Bronchial epithelial cell (primary cell): ENCODE results near the gene KDM1B. TPM values are rescaled to one million over a fixed set of nuclear protein-coding genes. Genes with fewer than 3 reads are reported as not detected.

Source experiments
- DNase-seq: peaks from one replicate; pipeline ENCODE4 v3.0.0-alpha.2; 2010; ENCODE audit warnings: low read depth
- FAIRE-seq: peaks from 2 replicates; lab custom pipeline; 2011; peaks lifted over from hg19 to GRCh38; lab: Jason Lieb, UNC
- H3K27me3 ChIP-seq: 2 replicates; pipeline ENCODE4 v1.5.1; 2011; ENCODE audit warnings: low read length; ENCODE audit not compliant: control insufficient read depth, insufficient read depth
- H3K36me3 ChIP-seq: 2 replicates; pipeline ENCODE4 v1.5.1; 2011; ENCODE audit warnings: low read length; ENCODE audit not compliant: control insufficient read depth, insufficient read depth
- H3K4me3 ChIP-seq: 2 replicates; pipeline ENCODE4 v1.5.1; 2011; ENCODE audit warnings: mild to moderate bottlenecking, low read depth, low read length, control low read depth
- CTCF ChIP-seq: IDR thresholded peaks from 2 replicates; pipeline ENCODE4 v1.5.1; 2011; ENCODE audit warnings: mild to moderate bottlenecking, moderate library complexity, low read length, control low read depth, inconsistent platforms; ENCODE audit not compliant: insufficient read depth, severe bottlenecking
- total RNA-seq: library from RNA; depleted of rRNA; stranded (reverse); fragments of >200 nt; gene quantifications from 2 replicates; pipeline ENCODE4 v1.2.1, GENCODE V29; 2014

KDM1B gene
- total RNA-seq, 1 donor from 2014 or later = 21.1 TPM

DNA sequence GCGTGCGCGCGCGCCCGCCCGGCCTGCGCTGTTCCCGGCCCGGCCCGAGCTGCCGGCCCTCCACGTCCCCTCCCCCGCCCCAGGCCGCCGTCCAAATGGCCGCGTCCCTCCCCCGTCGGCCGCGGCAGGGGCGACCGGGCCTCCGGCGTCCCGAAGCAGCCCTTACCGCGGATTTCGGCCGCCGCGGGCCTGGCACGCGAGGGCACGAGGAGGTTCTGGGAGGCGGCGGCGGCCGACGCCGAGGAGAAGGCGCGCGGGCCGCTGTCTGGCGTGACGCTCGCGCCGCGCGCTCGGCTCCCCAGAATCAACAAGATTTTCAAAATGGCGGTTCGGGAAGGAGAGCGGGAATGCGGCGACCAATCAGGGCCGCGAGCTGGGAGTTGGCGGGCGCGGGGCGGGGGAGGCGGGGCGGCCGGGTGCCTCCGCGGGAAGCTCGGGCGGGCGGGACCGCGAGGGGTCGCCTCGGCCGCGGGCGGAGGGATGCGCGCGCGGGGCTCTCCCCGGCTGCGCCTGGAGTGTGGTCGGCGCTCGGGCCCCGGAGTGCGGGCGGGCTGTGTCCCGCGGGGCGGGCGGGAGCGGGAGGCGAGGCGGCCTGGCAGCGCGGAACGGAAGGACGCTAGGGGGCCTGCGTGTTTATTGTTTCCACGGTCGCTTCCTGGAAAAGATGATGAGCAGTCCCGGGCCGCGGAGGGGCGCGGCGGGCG is 109.1 kb downstream of the KDM1B start, which contains the start of gene DEK:
Gene DEK, minus strand, starts transcription at position 312 of the 704 bp plus-strand sequence. CDS start 543 bp downstream, outside the sequence.
- Histone ChIP-seq H3K27me3 (no peaks in the 10 kb centered on the region), H3K36me3 (no peaks in the 10 kb centered on the region), H3K4me3 (peak within 1 kb of the TSS; percentile 67)
- peak; percentile 66 for TF ChIP-seq CTCF
- DNase-seq (peak; percentile 52), FAIRE-seq (no peak)

GRCh38 chr6:18264923-18265377 is 109.7 kb downstream of the KDM1B start:
- Histone ChIP-seq H3K27me3 (no peaks in the 10 kb centered on the region), H3K4me3 (peak overlapping the region; percentile 67), H3K36me3 (no peaks in the 10 kb centered on the region)
- no peak for FAIRE-seq
- DNase-seq = no peak
- TF ChIP-seq CTCF = no peak

DNA sequence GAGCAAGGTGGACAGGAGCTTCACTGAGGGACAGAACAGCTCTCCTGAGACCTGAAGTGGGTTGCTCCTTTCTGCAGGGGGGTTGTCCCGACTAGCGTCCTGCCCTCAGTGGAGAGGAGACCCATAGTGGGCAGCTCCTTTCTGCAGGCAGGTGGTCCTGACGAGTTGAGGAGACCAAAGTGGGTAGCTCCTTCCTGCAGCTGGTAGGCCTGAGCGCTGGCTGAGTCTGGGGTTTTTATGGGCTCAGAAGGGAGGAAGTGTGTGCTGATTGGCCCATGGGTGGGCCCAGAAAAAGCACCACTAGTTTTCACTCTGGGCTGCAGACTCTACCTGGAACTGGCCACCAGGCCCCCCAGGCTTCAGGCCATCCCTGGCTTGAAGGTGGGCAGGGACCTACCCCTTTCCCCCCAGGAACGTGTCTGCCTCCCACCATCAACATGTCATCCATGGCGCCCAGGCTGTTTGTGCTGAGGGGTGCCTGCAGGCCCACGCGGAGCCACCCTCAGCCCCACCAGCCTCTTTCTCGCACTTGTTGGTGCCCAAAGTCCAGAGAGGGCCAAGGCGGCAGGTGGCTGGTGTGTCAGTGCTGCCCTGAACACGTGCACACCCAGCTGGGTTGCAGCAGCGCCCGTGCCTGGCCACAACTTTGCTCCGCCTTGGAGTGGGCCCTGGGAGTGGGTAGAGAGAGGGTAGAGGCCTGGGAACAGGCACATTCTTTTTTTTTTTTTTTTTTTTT is 110.7 kb downstream of the KDM1B start:
- H3K27me3 ChIP-seq = no peaks in the 10 kb centered on the region
- DNase-seq (no peak), FAIRE-seq (no peak)
- no peaks in the 10 kb centered on the region for H3K36me3 ChIP-seq
- no peak for TF ChIP-seq CTCF
- H3K4me3 ChIP-seq = no peak overlapping the region

DNA sequence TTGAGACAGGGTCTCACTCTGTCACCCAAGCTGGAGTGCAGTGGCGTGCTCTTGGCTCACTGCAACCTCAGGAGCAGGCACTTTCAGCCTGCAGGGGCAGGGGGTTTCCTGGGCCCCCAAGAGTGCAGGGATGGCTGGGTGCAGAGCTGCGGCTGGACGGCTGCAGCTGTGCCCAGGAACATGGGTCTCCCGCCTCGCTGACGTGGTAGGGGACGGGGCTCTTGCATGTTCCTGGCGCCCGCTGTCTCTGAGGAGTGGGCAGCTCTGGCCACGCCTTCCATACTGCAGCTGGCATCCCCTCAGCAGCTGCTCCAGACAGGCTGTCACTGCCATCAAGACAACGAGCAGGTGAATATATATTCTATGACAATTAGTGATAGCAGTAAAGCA is 111.3 kb downstream of the KDM1B start:
- no peak for TF ChIP-seq CTCF
- no peaks in the 10 kb centered on the region for H3K36me3 ChIP-seq
- no peak for FAIRE-seq
- no peaks in the 10 kb centered on the region for H3K27me3 ChIP-seq
- no peak for DNase-seq
- no peak overlapping the region for H3K4me3 ChIP-seq

DNA sequence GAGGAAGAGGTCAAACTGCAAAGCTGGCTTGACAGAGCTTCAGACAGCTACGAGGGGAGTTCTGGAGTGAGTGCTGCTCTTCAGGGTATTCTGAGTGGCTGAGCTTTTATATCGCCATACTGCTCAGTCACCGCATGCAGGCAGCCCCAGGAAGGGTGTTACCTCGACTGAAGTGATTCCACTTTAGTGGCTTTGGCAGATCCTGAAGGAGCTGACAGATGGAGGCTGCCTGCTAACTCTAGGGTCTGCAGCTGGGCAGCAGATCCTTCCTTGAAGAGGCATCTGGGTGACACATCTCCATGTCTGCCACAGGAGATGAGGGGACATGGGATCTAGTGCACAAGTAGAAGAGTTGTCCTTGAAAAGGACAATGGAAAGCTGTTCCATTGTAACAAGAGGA is 112.8 kb downstream of the KDM1B start:
- no peak for FAIRE-seq
- H3K36me3 ChIP-seq = no peaks in the 10 kb centered on the region
- no peak for TF ChIP-seq CTCF
- no peak for DNase-seq
- H3K27me3 ChIP-seq = no peaks in the 10 kb centered on the region
- no peak overlapping the region for H3K4me3 ChIP-seq
